Measurements from ENCODE around the gene TCTN3.
"Not testable (repeated sequence)": the region's sequence is repeated elsewhere in the genome, so short reads cannot be mapped to it uniquely, and the experiment has no call there.

The TCTN3 gene, protein sequence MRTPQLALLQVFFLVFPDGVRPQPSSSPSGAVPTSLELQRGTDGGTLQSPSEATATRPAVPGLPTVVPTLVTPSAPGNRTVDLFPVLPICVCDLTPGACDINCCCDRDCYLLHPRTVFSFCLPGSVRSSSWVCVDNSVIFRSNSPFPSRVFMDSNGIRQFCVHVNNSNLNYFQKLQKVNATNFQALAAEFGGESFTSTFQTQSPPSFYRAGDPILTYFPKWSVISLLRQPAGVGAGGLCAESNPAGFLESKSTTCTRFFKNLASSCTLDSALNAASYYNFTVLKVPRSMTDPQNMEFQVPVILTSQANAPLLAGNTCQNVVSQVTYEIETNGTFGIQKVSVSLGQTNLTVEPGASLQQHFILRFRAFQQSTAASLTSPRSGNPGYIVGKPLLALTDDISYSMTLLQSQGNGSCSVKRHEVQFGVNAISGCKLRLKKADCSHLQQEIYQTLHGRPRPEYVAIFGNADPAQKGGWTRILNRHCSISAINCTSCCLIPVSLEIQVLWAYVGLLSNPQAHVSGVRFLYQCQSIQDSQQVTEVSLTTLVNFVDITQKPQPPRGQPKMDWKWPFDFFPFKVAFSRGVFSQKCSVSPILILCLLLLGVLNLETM

DNA sequence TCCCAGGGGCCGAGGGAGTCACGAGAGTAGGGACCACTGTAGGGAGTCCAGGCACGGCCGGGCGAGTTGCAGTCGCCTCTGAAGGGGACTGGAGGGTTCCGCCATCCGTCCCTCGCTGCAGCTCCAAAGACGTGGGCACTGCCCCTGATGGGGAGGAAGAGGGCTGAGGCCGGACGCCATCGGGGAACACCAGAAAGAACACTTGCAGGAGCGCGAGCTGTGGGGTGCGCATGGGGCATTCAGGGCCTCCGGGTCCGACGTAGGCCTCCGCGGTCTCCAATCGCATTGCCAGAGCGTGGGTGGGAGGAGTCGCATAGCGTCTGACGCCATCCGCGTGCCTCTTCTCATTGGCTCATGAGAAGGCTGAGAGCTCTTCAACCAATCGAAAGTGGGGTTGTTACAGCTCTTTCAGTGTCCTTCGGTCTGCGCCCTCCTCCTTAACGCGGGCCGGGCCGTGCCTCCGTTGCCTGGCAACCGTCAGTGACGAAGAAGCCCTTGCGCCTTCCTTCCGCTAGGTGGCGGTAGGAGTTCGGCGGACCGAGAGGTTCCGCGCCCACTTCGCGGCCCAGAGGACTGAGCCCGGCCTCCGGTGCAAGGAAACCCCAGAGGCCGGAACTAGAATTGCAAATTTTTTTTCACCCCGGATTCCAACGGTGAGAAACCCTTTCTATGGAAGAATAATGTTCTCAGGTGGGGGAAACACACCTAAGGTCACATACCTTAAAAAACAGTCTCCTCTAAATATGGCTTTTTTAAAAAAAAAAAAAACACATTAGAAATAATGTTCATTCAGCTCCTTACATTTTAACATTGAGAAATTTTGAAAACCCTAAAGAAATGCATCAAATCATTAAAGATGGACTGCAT, at the start of gene TCTN3:
TCTN3 (minus strand) TSS at position 260 of the 867 bp plus-strand sequence; CDS start at position 232, 28 bp downstream.
- peak; percentile 95 for DNase-seq

DNA sequence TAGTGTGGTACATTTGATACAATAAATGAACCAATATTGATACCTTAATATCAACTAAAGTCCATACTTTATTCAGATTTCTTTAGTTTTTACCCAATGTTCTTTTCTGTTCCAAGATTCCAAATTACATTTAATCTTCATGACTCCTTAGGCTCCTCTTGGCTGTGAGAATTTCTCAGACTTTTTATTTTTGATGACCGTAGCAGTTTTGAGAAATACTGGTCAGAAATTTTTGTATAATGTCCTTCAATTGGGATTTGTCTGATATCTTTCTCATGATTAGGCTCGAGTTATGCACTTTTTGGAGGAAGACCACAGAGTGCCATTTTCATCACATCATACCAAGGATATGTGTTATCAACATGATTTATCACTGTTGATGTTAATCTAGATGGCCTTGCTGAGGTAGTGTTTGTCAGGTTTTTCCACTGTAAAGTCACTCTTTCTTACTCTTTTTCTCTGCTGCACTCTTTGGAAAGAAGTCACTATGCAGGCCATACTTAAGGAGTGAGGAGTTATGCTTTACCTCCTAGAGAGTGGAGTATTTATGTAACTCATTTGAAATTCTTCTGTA, 49.3 kb upstream of the TCTN3 start:
- no peak for DNase-seq

DNA sequence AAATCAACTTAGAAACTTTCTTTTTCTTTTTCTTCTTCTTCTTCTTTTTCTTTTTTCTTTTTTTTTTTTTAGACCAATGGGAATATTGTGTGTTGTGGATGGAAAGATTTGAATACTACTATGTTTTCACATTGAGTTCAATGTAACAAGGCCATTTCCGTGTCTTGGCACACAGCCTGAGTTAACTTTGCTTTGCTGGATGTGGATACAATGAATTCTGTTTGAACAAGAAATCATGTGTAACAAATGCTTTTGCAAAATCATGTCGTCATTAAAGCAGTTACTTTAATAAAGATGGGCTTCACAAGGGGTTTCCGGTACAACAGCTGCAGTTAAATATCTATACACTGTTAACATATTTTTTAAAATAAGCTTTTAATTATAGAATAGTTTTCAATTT, 48.8 kb upstream of the TCTN3 start:
- peak; percentile 29 for DNase-seq

DNA sequence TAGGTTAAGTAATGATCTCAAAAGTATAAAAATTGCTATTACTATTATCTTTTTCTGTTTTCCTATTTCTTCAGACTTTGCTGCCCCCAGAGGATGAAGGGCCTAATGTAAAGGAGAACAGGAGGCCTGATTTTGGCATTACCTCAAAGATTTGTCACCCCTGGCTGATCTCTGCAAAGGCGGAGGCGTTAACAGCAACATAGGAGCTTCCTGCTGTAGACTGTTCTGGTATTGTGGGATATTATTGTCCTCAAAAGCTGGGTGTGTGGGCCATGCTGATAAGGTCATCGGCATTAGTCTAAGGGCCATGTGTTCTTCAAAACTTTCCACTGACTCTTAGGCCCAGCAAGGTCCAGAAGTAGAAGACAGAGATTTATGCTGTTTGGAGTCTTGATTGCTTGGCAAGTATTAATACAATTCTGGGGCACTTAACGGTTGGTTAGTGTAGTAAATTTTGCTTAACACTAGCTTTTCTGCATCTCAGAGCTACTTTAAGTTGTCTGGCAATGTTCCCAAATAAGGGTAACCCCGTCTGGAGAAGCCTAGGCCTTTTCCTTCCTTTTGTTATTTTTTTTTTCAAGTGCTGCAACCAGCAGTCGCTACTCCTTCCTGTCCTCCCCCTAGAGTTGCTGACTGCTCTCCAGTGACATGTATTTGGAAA, 48.2 kb upstream of the TCTN3 start:
- no peak for DNase-seq

DNA sequence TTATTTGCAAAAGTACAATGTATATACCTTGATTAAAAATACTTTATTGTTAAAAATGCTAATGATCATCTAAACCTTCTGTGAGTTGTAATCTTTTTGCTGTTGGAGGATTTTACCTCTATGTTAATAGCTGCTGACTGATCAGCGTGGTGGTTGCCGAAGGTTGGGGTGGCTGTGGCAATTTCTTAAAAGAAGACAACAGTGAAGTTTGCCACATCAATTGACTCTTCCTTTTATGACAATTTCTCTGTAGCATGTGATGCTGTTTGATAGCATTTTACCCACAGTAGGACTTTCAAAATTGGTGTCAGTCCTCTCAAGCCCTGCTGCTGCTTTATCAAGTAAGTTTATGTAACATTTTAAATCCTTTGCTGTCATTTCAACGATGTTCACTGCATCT, 45.3 kb upstream of the TCTN3 start:
- no peak for DNase-seq

DNA sequence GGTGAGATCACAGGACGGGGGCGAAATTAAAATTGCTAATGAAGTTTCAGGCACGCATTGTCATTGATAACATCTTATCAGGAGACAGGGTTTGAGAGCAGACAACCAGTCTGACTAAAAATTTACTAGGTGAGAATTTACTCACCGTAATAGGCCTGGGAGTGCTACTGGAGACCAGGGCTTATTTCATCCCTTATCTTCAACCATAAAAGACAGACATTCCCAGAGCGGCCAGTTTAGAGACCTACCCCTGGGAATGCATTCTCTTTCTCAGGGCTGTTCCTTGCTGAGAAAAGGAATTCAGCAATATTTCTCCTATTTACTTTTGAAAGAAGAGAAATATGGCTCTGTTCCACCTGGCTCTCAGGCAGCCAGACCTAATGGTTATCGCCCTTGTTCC, 39.2 kb upstream of the TCTN3 start:
- not testable (repeated sequence) for DNase-seq

DNA sequence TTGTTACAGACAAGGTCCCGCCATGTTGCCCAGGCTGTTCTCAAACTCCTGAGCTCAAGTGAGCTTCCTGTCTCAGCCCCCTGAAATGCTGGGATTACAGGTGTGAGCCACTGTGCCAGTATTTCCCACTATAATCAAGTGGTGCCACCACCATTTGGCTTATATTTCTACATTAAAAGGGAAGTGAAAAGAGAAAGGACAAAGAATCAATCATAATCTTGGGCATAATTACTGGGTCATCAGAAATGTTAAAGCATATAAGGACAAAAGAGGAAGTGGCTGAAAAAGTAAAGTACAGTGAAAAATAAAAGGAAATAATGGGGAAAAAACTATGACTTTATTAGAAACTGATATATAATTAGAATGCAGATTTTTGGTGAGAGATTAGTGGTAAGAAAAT, 36.5 kb upstream of the TCTN3 start:
- DNase-seq: no peak

DNA sequence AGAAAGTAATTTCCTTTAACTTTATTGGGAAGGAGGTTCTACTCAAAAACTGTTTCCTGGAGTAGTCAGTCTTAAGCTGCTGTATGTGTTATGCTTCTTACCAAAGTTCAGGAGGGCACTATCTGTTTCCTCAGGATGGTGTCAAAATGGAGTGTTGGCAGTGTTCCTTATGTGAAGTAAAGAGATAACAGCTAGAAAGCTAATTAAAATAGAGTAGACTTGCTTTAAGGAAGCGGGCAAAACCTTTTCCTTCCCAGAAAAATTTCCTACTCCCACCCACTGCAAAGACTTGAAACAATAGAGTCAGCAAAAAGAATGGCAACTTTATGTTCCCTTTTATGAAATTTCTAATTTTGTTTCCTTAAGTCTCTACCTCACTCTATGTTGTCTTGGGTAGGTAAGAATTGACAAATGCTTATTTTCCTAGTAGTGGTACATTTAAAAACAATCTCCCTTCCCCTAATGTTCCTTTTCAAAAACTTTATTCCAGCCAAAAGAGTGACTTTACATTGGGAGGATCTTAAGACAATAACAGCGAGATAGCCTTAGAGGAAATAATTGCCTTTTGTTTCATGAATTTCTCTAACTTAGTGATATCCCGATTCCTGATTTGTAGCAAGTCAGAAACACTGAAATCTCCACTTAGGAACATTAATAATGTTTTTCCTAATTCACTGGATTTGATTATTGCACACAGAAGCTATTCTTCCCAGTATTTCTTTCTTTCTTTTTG, 35.8 kb upstream of the TCTN3 start:
- no peak for DNase-seq

DNA sequence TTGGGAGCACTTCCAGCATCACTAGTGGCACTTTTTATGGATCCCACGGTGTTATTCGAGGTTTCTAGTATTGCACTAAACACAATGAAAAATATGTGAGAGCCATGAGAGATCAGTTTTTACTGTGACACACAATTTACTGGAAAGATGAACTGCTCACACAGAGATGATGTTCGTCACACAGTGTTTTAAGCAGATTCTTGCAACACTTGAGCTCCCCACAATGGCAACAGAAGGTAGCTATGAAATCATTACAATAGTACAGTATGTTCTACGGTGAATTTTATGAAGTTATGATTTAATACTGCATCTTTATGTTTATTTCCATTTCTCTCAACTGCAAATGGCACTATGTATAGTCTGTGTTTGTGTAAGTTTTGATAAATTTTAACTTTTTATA, 34.8 kb upstream of the TCTN3 start:
- no peak for DNase-seq

DNA sequence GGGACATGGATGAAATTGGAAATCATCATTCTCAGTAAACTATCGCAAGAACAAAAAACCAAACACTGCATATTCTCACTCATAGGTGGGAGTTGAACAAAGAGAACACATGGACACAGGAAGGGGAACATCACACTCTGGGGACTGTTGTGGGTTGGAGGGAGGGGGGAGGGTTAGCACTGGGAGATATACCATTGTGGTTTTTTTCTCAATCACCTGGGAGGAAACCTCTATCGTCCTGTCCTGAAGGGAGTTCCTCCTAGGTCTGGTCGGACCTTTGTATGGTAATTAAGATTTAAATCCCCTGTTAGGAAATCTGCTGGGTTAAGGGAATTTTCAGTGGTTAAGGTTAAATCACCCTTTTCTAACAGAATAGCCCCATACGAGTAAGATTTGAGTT, 28.8 kb upstream of the TCTN3 start:
- DNase-seq: not testable (repeated sequence)

DNA sequence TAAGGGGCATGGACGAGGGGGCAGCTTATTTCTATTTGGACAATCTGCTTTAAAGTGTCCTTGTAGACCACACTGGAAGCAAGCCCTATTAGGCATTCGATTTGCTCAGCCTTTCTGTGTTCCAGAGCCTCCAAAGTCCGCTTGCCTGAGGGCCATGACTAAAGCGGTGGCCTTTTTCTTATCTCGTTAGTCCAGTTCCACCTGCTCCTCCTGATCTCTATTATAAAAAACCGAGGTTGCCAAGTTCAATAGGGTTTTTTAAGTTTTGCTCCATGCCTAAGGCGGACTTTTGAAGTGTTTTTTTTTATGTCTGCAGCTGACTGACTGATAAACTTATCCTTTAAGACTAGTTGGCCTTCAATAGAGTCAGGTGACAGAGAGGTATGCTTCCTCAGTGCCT, 27.0 kb upstream of the TCTN3 start:
- not testable (repeated sequence) for DNase-seq

DNA sequence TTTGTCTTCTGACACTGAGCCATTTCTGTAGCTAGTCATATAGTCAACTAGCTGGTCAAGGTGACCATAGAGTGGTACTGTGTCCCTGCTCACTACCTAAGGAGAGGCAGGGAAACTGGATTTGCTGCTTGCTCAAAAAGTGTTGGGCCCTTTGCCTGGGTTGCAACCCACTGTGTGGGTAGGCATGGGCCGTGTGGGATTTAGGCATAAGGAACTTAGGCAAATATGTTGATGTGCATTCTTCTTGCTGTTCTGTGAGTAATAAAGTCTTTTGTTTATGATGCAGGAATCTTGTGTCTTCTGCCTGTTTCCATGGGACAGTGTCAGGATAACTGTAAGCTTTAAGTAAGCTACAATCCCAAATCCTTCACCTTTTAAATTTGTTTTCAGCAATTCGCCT, 23.1 kb upstream of the TCTN3 start:
- DNase-seq: no peak

DNA sequence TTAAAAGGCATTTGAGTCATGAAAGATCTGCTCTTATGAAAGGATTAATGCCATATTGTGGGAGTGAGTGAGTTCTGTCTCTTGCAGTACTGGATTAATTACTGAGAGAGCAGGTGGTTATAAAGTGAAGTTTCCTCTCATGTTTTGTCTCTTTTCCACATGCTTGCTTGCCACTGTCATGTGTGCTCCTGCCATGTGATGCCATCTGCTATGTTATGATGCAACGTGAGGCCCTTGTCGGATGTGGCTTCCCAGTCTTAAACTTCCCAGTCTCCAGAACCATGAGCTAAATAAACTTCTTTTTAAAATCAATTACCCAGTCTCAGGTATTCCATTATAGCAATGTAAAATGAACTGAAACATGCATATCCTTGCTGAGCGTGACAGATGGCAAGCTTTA, 22.7 kb upstream of the TCTN3 start:
- DNase-seq: no peak

DNA sequence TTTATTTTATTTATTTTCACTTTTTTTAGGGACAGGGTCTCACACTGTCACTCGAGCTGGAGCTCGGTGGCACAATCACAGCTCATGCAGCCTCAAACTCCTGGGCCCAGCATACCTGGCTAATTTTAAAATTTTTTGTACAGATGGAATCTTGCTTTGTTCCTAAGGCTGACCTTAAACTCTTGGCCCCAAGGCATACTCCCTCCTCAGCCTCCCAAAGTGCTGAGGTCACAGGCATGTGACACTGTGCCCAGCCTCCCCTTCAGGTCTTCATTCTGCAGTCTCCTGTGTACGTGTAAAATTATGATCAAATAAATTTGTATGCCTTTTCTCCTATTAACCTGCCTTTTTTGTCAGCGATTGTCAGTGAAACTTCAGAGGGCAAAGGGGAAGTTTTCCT, 17.8 kb upstream of the TCTN3 start:
- no peak for DNase-seq

DNA sequence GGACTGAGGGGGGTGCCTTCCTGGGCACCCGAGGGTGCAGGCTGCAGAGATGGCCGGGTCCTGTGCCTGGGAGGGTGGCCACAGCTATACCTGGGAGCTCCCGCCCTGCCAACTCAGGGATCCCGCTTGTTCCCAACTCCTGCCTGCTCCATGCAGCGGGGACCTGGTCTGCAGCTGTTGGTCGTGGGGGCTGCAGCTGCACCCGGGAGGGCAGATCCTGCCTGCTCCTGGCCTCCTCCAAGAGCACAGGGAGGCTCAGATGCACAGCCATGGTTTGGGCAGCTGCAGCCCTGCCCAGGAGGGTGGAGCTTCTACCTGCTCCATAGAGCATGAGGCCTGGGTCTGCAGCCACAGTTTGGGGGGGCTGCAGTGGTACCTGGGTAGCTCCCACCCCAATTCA, 13.3 kb upstream of the TCTN3 start:
- DNase-seq: no peak

DNA sequence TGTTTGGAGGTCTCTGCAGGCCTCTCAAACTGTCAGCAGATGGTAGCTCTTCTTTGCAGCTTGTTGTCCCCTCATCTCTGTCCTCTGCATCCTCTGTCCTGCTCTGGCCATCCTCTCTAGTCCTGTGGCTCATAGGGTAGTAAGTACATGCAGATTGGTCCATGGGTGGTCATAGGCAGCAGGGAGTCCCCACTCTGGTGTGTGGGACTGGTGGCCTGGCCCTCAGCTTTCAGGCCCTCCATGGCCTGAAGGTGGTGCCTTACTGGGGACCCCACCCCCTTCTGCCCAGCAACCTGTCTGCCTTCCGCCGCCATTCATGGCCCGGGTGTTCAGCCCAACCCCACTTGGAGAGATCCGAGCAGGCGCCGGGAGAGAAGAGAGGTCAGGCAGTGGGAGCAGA, 12.8 kb upstream of the TCTN3 start:
- DNase-seq: no peak

DNA sequence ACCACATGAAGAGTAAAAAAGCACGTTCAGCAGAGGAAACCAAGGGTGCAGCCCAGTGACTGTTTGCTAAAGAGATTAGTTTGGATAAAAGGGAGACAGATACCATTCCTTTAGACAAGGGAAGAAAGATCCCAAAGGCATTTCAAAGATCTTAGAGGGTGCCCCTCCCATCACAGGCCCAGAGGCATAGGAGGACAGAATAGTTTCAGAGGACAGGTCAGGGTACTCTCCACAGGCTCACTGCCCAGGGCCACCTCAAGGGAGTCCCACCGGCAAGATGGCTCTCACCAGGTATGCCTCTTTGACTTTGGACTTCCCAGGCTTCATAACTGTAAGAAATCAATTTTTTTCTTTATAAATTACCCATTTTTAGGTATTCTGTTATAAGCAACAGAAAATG, 4.7 kb upstream of the TCTN3 start:
- no peak for DNase-seq

DNA sequence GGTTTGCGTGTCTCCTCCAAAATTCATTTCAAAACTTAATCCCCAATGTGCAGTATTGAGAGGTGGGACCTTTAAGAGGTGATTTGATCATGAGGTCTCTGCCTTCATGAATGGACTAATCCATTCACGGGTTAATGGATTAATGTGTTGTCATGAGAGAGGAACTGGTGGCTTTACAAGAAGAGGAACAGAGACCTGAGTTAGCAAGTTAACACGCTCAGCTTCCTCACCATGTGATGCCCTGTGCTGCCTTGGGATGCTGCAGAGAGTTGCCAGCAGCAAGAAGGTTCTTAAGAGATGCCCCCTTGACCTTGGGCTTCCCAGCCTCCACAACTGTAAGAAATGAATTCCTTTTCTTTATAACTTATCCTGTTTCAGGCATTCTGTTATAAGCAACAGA, 3.7 kb upstream of the TCTN3 start:
- DNase-seq: no peak

DNA sequence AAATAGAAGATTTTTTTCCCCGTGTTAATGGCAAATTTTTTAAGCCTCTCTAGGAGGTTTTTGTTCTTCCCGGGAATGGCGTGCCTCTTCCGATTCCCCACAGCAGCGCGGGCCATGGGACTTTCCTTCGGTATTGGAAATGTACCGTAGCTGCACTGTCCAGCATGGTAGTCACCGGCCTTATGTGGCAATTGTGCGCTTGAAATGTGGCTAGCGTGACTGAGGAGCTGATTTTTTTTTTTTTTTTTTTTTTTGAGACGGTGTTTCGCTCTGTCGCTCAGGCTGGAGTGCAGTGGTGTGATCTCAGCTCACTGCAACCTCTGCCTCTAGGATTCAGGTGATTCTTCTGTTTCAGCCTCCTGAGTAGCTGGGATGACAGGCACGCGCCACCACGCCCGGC, 938 bp upstream of the TCTN3 start:
- no peak for DNase-seq

DNA sequence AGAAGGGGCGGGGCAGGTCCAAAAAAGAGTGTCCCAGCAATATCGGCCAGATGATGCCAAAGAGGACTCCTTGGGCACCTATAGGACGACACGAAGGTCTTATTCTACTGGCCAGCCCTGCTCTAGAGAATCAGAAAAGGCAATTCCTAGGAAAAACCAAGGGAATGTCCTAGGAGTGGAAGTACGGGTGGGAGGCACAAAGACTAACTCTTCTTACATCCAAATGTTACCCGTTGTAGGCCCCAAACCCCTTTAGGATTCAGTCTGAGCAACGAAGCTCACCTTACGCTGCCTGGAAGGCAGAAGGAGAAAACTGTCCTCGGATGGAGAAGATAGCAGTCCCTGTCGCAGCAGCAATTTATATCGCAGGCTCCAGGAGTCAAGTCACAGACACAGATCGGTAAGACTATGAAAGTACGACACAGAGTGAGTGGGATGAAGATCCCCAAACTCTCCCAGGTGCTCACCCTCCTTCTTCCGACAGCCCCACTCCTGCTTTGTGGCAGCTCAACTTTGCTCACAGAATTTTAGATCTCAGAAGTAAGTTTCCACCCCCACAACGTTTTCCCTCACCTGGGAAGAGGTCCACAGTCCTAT, 558 bp downstream of the TCTN3 start:
- no peak for DNase-seq

DNA sequence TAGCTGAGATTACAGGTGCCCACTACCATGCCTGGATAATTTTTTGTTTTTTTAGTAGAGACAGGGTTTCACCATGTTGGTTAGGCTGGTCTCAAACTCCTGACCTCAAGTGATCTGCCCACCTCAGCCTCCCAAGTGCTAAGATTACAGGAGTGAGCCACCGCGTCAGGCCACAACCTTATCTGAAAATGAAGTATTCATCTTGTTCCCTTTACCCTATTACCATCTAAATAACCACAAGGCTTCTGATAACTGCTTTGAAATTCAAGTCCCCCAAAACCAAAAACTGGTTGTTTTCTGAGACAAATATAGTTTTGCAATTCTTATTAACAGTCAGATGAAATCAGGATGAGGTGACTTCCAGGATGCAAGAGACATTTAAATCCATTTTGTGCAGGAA, 2.4 kb downstream of the TCTN3 start:
- no peak for DNase-seq

DNA sequence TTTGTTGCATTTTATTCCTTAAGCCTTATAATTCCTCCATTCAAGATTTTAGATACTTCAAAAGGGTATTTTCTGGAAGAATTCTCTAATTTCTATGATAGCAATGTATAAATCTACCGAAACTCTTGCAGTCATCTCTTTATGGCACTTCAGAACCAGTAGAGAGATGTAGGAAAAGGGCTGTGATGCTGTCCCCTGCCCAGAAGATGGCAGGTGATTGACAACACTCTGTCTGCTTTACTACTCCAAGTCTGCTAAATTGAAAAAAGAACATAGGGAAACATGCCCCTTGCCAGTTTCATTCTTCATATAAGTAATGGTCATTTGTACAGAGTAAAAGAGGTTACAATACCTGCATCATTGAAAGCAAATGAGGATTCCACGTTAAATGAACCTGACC, 5.1 kb downstream of the TCTN3 start:
- DNase-seq: no peak
